PC-3 (cell line): ENCODE data around the gene BPIFB2. TPM values are rescaled to one million over a fixed set of nuclear protein-coding genes. Genes with fewer than 3 reads are reported as not detected.
A peak's percentile ranks its signal among the peaks of the same experiment; 100 is the strongest.

Experiments used
- ATAC-seq: fragments of 200-7000 bp; cut with Tn5 transposase; 2 replicates; pipeline ENCODE4 v1.9.1; 2020; ENCODE audit warnings: mild to moderate bottlenecking, moderate library complexity
- Bru-seq: library from RNA; stranded (reverse); fragments of 400-500 nt; gene quantifications from one replicate; lab custom pipeline; 2021; lab: Mats Ljungman, UMichigan
- BruChase-seq, 2 experiments: library from RNA; stranded (reverse); fragments of 400-500 nt; gene quantifications; one replicate each; lab custom pipeline; 2021; lab: Mats Ljungman, UMichigan
- BruUV-seq: library from RNA; stranded (reverse); fragments of 400-500 nt; replicated peaks from 2 replicates; lab custom pipeline; 2021; lab: Mats Ljungman, UMichigan
- CTCF ChIA-PET: fragments of 300-600 bp; sonication (Branson Sonifier 250); formaldehyde crosslinking; loops from one replicate; lab custom pipeline; 2022; ENCODE audit warnings: antibody characterized with exemption; lab: Charles Lee
- POLR2A ChIA-PET: fragments of 300-600 bp; sonication (Branson Sonifier 250); formaldehyde crosslinking; loops from one replicate; lab custom pipeline; 2022; ENCODE audit warnings: antibody characterized with exemption; ENCODE audit not compliant: unreplicated experiment; lab: Charles Lee
- DNase-seq: peaks from one replicate; pipeline ENCODE4 v3.0.0-alpha.2; 2015
- H2AFZ ChIP-seq: fragments of 300-600 bp; sonication (generic); 2 replicates; pipeline ENCODE4 v1.6.0; 2016; ENCODE audit warnings: antibody characterized with exemption, low read length
- H3F3A ChIP-seq: fragments of 300-600 bp; sonication (generic); one replicate; pipeline ENCODE4 v1.6.0; 2017; ENCODE audit warnings: antibody characterized with exemption, low read length, control low read depth, mild to moderate bottlenecking; ENCODE audit not compliant: unreplicated experiment
- H3K27ac ChIP-seq: fragments of 300-600 bp; sonication (generic); 2 replicates; pipeline ENCODE4 v1.5.1; 2016; ENCODE audit warnings: mild to moderate bottlenecking, low read length
- H3K27me3 ChIP-seq: fragments of 300-600 bp; sonication (generic); 2 replicates; pipeline ENCODE4 v1.6.1; 2016; ENCODE audit warnings: low read length, mixed read lengths
- H3K36me3 ChIP-seq: fragments of 300-600 bp; sonication (generic); 2 replicates; pipeline ENCODE4 v1.6.1; 2016; ENCODE audit warnings: low read depth, mixed run types, low read length, mixed read lengths
- H3K4me1 ChIP-seq: fragments of 300-600 bp; sonication (generic); 2 replicates; pipeline ENCODE4 v1.5.1; 2016; ENCODE audit warnings: low read length; ENCODE audit not compliant: insufficient read depth
- H3K4me2 ChIP-seq: fragments of 300-600 bp; sonication (generic); 2 replicates; pipeline ENCODE4 v1.6.0; 2016; ENCODE audit warnings: low read length
- H3K4me3 ChIP-seq: fragments of 300-600 bp; sonication (generic); 2 replicates; pipeline ENCODE4 v1.5.1; 2016; ENCODE audit warnings: mild to moderate bottlenecking, low read length, mixed read lengths
- H3K79me2 ChIP-seq: fragments of 300-600 bp; sonication (generic); 2 replicates; pipeline ENCODE4 v1.6.1; 2017; ENCODE audit warnings: low read length, mixed read lengths
- H3K9ac ChIP-seq: fragments of 300-600 bp; sonication (generic); 2 replicates; pipeline ENCODE4 v1.6.0; 2016; ENCODE audit warnings: mild to moderate bottlenecking, low read length
- H3K9me2 ChIP-seq: fragments of 300-600 bp; sonication (generic); replicated peaks from 2 replicates; pipeline ENCODE4 v1.6.1; 2016; ENCODE audit warnings: mixed run types, low read length, mixed read lengths
- H3K9me3 ChIP-seq: fragments of 300-600 bp; sonication (generic); 2 replicates; pipeline ENCODE4 v1.6.1; 2016; ENCODE audit warnings: low read length, mixed read lengths
- H4K20me1 ChIP-seq: fragments of 300-600 bp; sonication (generic); 2 replicates; pipeline ENCODE4 v1.6.1; 2016; ENCODE audit warnings: low read length, mixed read lengths
- CTCF ChIP-seq: fragments of 300-600 bp; sonication (generic); conservative IDR thresholded peaks from 2 replicates; pipeline ENCODE4 v1.5.1; 2017; ENCODE audit warnings: antibody characterized with exemption, low read depth, mild to moderate bottlenecking, low read length
- EZH2 ChIP-seq: fragments of 300-600 bp; sonication (generic); IDR thresholded peaks from one replicate; pipeline ENCODE4 v1.6.1; 2017; ENCODE audit warnings: antibody characterized with exemption, mild to moderate bottlenecking, low read length; ENCODE audit not compliant: unreplicated experiment
- EZH2phosphoT487 ChIP-seq: fragments of 300-600 bp; sonication (generic); IDR thresholded peaks from 2 replicates; pipeline ENCODE4 v1.6.1; 2018; ENCODE audit warnings: mild to moderate bottlenecking, antibody characterized with exemption, low read length, borderline replicate concordance
- intact Hi-C: fragments of 100-400 bp; cut with micrococcal nuclease; formaldehyde crosslinking; loops from 2 replicates; pipeline ENCODE4 v1.9.0; 2023
- long read RNA-seq: library from polyadenylated mRNA; unstranded; transcript quantifications from one replicate; pipeline ENCODE4 v2.0.0, GENCODE V29; 2021; ENCODE audit not compliant: unreplicated experiment
- total RNA-seq: library from RNA; depleted of rRNA; stranded (reverse); fragments of >200 nt; gene quantifications from 2 replicates; pipeline ENCODE4 v1.2.3, GENCODE V29; 2014; rRNA removed

The BPIFB2 gene
- total RNA-seq (not detected in 2 replicates), Bru-seq, nascent RNA (not detected), BruChase-seq, experiment 1, labeled RNA remaining after a 6-hour chase (not detected), BruChase-seq, experiment 2, labeled RNA remaining after a 2-hour chase (percentile 5 among the genes with signal in this experiment)
- long read RNA-seq, partial matches to known transcripts = 1 of 1 reads
- long read RNA-seq, other reads (novel, unspliced or antisense) = 0 of 1 reads

GRCh38 chr20:33007376-33008335 is at the start of gene BPIFB2:
BPIFB2 (plus strand) TSS chr20:33007704; CDS start chr20:33008575, 871 bp downstream.
- POLR2A ChIA-PET = no interaction called here
- no TSS peak for BruUV-seq
- no peaks in the 10 kb centered on the region for H3F3A ChIP-seq
- no peaks in the 10 kb centered on the region for H3K9me3 ChIP-seq
- no peaks in the 10 kb centered on the region for H4K20me1 ChIP-seq
- CTCF ChIA-PET = no interaction called here
- H3K9ac ChIP-seq = no peak within 1 kb of the TSS
- no peaks in the 10 kb centered on the region for H3K79me2 ChIP-seq
- intact Hi-C loops = no loop called here
- no peak within 1 kb of the TSS for H3K4me3 ChIP-seq
- no peak for ATAC-seq
- H3K36me3 ChIP-seq = no peaks in the 10 kb centered on the region
- TF ChIP-seq EZH2phosphoT487 (no peak), EZH2 (no peak), CTCF (no peak)
- no peak for DNase-seq
- H3K27ac ChIP-seq = no peak within 1 kb of the TSS
- H3K27me3 ChIP-seq = peaks cover 21% of the 10 kb centered on the region
- H3K4me1 ChIP-seq = no peaks in the 10 kb centered on the region
- no peaks in the 10 kb centered on the region for H3K9me2 ChIP-seq
- no peak within 1 kb of the TSS for H2AFZ ChIP-seq
- H3K4me2 ChIP-seq = no peak within 1 kb of the TSS

- POLR2A ChIA-PET = no interaction called here
These were observed 48.9 kb upstream of the BPIFB2 start for GRCh38 chr20:32958574-32958973.

More at GRCh38 chr20:32958574-32958973, 48.9 kb upstream of the BPIFB2 start:
- H3K4me3 ChIP-seq = no peak overlapping the region
- H3K27ac ChIP-seq = no peak overlapping the region
- no peak for ATAC-seq
- H3K9me2 ChIP-seq = no peaks in the 10 kb centered on the region
- no peak overlapping the region for H3K4me2 ChIP-seq
- no peak overlapping the region for H2AFZ ChIP-seq
- no peaks in the 10 kb centered on the region for H3K4me1 ChIP-seq
- H3K27me3 ChIP-seq = peaks cover 26% of the 10 kb centered on the region
- CTCF ChIA-PET = no interaction called here
- H3K79me2 ChIP-seq = no peaks in the 10 kb centered on the region
- H3K9ac ChIP-seq = no peak overlapping the region
- H4K20me1 ChIP-seq = no peaks in the 10 kb centered on the region
- DNase-seq = no peak
- H3K9me3 ChIP-seq = no peaks in the 10 kb centered on the region
- no TSS peak for BruUV-seq
- no peaks in the 10 kb centered on the region for H3K36me3 ChIP-seq
- no peak for TF ChIP-seq EZH2phosphoT487
- no peak for TF ChIP-seq CTCF
- TF ChIP-seq EZH2 = no peak
- H3F3A ChIP-seq = no peaks in the 10 kb centered on the region
- intact Hi-C loops = no loop called here
